HL-60 (cell line): ENCODE measurements around the gene DCC.

Experiments
- POLR2AphosphoS5 ChIP-seq: IDR thresholded peaks from 2 replicates; pipeline ENCODE4 v1.6.1; 2012; ENCODE audit warnings: low read depth
- TF ChIP-seq, protein P1 (sequence below): IDR thresholded peaks from one replicate; pipeline ENCODE4 v1.5.1; 2011; ENCODE audit warnings: low read length, control low read depth, inconsistent platforms; ENCODE audit not compliant: insufficient read depth

DNA sequence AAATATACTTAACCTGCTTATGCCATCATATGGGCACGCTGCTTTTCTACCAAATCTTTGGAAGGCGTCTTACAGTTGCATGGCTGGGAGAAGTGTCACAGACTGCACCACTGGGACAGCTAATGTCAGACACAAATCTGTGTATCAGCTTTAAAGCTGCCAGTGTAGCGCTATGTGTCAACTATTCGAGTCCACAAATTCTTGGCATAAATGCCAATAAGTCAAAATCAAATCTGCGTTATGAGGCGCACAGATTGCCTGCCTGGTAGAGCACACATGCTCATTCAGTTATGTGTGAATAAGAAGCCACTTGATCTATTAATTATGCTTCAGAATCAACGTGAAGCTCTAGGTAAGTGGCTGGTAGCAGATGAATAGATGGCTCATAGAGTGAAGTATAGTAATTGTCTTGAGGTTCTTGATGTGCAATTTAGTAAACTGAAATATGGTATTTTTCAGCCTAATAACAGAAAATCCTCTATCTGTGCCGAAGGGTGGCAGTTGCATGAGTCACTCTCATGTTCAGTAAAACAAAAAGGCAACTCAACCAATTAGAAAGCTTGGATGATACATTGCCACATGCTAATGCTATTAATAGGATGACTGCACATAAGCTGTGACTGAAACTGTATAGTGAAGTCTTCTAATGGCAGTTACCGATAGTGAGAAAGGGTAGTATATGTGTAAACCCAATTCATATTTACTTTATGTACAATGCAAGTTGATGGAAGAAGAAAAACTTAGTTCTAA lies 52.0 kb downstream of the DCC start:
- TF ChIP-seq, protein P1, sequence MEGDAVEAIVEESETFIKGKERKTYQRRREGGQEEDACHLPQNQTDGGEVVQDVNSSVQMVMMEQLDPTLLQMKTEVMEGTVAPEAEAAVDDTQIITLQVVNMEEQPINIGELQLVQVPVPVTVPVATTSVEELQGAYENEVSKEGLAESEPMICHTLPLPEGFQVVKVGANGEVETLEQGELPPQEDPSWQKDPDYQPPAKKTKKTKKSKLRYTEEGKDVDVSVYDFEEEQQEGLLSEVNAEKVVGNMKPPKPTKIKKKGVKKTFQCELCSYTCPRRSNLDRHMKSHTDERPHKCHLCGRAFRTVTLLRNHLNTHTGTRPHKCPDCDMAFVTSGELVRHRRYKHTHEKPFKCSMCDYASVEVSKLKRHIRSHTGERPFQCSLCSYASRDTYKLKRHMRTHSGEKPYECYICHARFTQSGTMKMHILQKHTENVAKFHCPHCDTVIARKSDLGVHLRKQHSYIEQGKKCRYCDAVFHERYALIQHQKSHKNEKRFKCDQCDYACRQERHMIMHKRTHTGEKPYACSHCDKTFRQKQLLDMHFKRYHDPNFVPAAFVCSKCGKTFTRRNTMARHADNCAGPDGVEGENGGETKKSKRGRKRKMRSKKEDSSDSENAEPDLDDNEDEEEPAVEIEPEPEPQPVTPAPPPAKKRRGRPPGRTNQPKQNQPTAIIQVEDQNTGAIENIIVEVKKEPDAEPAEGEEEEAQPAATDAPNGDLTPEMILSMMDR: no peak
- TF ChIP-seq POLR2AphosphoS5: no peak
